Nephron progenitor cell (in vitro differentiated cells): Measurements from ENCODE around the gene OMP.
A peak's percentile ranks its signal among the peaks of the same experiment; 100 is the strongest.

Source experiments
- DNase-seq: peaks from one replicate; pipeline ENCODE4 v3.0.0; 2021
- H3K27ac Mint-ChIP-seq: 2 replicates; pipeline ENCODE4 v1.8.0; 2021; ENCODE audit warnings: mild to moderate bottlenecking, moderate library complexity, mixed read lengths
- H3K27me3 Mint-ChIP-seq: 2 replicates; pipeline ENCODE4 v1.8.0; 2021; ENCODE audit warnings: mild to moderate bottlenecking, low read depth, mixed read lengths; ENCODE audit not compliant: poor library complexity
- H3K36me3 Mint-ChIP-seq: 2 replicates; pipeline ENCODE4 v1.8.0; 2021; ENCODE audit warnings: low read depth, mixed read lengths
- H3K4me1 Mint-ChIP-seq: 2 replicates; pipeline ENCODE4 v1.8.0; 2021; ENCODE audit warnings: mixed read lengths
- H3K4me3 Mint-ChIP-seq: 2 replicates; pipeline ENCODE4 v1.8.0; 2021; ENCODE audit warnings: mild to moderate bottlenecking, moderate library complexity, mixed read lengths
- H3K9me3 Mint-ChIP-seq: 2 replicates; pipeline ENCODE4 v1.8.0; 2021; ENCODE audit warnings: mild to moderate bottlenecking, moderate library complexity, mixed read lengths
- CTCF ChIP-seq: fragments of 200-600 bp; sonication (generic); IDR thresholded peaks from 2 replicates; pipeline ENCODE4 v1.5.0; 2021; ENCODE audit warnings: antibody characterized with exemption

The OMP gene

DNA sequence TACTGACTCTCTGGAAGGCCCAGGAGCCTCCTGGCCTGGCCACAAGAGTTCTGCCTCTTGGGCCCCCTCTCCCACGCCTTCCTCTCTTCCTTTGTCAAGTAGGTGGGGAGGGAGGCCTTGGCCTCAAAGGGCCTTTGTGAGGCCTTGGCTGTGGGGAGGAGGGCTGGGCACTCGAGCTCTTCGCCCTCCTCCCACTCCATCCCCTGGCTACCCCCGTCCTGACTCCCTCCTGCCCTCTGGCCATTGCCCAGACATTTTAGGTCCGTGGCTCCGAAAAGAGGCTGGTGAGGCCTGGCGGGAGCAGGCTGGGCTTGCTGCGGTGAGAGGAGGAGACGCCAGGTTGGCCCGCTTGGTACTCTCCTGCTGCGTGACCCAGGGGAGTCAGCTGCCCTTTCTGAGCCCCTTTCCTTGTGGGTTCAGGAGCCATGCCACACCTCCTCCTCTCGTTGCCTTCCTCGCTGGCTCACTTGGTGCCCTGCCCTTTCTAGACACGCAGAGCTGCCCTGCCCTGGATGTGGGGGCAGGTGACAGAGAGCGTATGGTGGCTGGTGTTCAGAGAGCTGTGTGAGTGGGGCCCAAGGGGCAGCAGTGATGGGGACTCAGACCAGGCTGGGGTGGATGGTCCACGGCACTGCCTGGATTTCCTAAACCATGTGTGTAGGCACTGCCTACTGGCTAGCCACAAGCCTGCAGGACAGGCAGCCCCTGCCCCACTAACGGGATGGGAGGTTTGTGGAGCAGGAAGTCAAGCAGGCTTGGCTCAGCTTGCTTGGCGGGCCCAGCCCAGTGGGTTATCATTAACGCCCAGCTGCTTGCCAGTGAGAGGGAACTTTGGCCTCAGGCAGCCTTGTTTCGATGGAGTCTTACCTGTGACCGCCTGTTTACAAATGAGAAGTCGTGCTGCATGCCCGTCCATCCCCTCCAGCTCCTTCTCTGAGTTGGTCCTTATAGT, 15.8 kb upstream of the OMP start:
- no peak for DNase-seq
- H3K27ac Mint-ChIP-seq: no peak overlapping the region

DNA sequence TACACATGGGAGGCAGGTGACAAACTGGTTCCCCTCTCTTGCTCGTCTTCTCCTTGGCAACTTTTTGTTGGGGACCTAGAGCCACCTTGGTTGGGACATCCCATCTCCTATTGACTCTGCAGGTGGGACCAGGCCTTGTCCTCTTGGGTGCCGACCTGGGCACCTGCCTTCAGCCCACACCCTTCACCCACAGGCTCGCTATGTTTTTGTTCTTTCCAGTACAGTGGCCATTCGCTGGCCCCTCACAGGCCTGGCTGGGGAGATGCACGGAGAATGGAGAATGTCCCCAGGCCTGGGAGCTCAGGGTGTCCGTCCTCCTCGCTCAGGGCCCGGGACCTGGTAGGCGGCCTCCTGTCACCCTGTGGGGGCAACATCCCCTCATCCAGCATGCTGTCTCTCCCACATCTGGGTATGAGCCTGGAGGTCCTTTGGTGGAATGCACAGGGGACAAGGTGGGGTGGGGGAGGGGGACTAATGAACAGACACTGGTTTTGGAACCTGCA, 14.9 kb upstream of the OMP start:
- H3K4me3 Mint-ChIP-seq: no peak overlapping the region
- H3K9me3 Mint-ChIP-seq: no peaks in the 10 kb centered on the region
- H3K27me3 Mint-ChIP-seq: peaks cover 7% of the 10 kb centered on the region
- H3K27ac Mint-ChIP-seq: no peak overlapping the region
- DNase-seq: no peak
- TF ChIP-seq CTCF: no peak
- H3K4me1 Mint-ChIP-seq: peaks cover 27% of the 10 kb centered on the region
- no peaks in the 10 kb centered on the region for H3K36me3 Mint-ChIP-seq

More for the DNA sequence above, 15.8 kb upstream of the OMP start:
- Mint-ChIP-seq H3K36me3 (no peaks in the 10 kb centered on the region), H3K4me3 (no peak overlapping the region), H3K4me1 (peaks cover 37% of the 10 kb centered on the region), H3K27me3 (peaks cover 5% of the 10 kb centered on the region), H3K9me3 (no peaks in the 10 kb centered on the region)
- no peak for TF ChIP-seq CTCF

- DNase-seq: no peak
Observed at GRCh38 chr11:77088236-77089003, 14.2 kb upstream of the OMP start.

DNA sequence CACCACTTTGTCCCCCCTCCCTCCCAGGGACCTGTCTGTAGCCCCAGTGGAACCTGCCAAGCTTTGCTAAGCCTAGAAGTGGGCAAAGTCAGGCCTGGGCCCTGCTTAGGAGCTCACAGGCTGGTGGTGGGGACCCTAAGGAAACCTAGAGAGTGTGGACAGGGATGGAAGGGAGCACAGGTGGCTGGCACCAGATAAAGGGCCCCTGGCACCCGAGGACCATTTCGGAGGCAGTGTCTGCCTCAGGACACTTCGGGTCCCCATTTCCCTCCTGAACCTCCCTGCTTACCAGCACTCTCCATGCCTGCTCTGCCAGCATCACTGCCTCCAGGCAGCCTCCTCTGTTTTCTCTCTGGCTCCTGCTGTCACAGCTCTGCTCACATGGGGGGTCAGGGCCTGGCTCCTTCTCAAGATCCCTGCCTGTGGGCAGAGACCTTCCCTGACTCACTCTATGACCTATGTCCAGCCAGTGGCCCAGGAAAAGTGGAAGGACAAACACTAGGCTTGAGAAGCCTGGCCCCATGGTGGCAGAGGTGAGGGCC, 13.6 kb upstream of the OMP start:
- H3K4me3 Mint-ChIP-seq: no peak overlapping the region
- no peaks in the 10 kb centered on the region for H3K9me3 Mint-ChIP-seq
- H3K27ac Mint-ChIP-seq: no peak overlapping the region
- DNase-seq: no peak
- no peaks in the 10 kb centered on the region for H3K36me3 Mint-ChIP-seq
- no peak for TF ChIP-seq CTCF
- peaks cover 16% of the 10 kb centered on the region for H3K4me1 Mint-ChIP-seq
- H3K27me3 Mint-ChIP-seq: peaks cover 7% of the 10 kb centered on the region

More at GRCh38 chr11:77088236-77089003, 14.2 kb upstream of the OMP start:
- Mint-ChIP-seq H3K4me3 (no peak overlapping the region), H3K36me3 (no peaks in the 10 kb centered on the region), H3K27ac (no peak overlapping the region), H3K4me1 (peaks cover 20% of the 10 kb centered on the region), H3K9me3 (no peaks in the 10 kb centered on the region), H3K27me3 (peaks cover 7% of the 10 kb centered on the region)
- TF ChIP-seq CTCF: no peak

- Mint-ChIP-seq H3K36me3 (no peaks in the 10 kb centered on the region), H3K27me3 (peaks cover 7% of the 10 kb centered on the region), H3K27ac (peak overlapping the region; percentile 48), H3K9me3 (no peaks in the 10 kb centered on the region), H3K4me1 (peaks cover 13% of the 10 kb centered on the region), H3K4me3 (no peak overlapping the region)
- DNase-seq: no peak
- TF ChIP-seq CTCF: no peak
Observed at GRCh38 chr11:77090046-77090372, 12.6 kb upstream of the OMP start.
